ENCODE results near the gene NFIB.

GRCh38 chr9:14339746-14340145 is 25.8 kb upstream of the NFIB start:
- TF ChIP-seq EZH2 (IDR thresholded peaks at IDR 0.05; ENCODE audit: low read length, missing control alignments), result no peak
- no peak for TF ChIP-seq CTCF (conservative IDR thresholded peaks at IDR 0.05 in 1 of 2, IDR thresholded peaks at IDR 0.05 in 1 of 2; ENCODE audit: low read depth in 1 of 2, low read length in 2 of 2)
